SK-N-SH treated with all-trans-retinoic acid at 6 μM for 48 hours (cell line): ENCODE measurements around the gene MCU.
A peak's percentile ranks its signal among the peaks of the same experiment; 100 is the strongest.

Source experiments
- ATAC-seq: fragments of 200-7000 bp; cut with Tn5 transposase; 3 replicates; pipeline ENCODE4 v1.9.1; 2020; ENCODE audit warnings: mild to moderate bottlenecking, moderate library complexity
- ESRRG ChIP-seq: fragments of 250-450 bp; sonication (Bioruptor Pico); IDR thresholded peaks from 2 replicates; pipeline ENCODE4 v1.6.1; 2021; ENCODE audit warnings: mild to moderate bottlenecking
- GLIS3 ChIP-seq: fragments of 250-450 bp; sonication (Bioruptor Pico); IDR thresholded peaks from 2 replicates; pipeline ENCODE4 v1.5.0; 2020; ENCODE audit warnings: mild to moderate bottlenecking, moderate library complexity
- ISL1 ChIP-seq: fragments of 250-450 bp; sonication (Bioruptor Pico); IDR thresholded peaks from 2 replicates; pipeline ENCODE4 v2.1.2; 2022; ENCODE audit warnings: mild to moderate bottlenecking, moderate library complexity
- POU6F1 ChIP-seq: fragments of 250-450 bp; sonication (Bioruptor Pico); IDR thresholded peaks from 2 replicates; pipeline ENCODE4 v1.8.0; 2021; ENCODE audit warnings: low read depth, mild to moderate bottlenecking, moderate library complexity, borderline replicate concordance
- PPARA ChIP-seq: fragments of 250-450 bp; sonication (Bioruptor Pico); IDR thresholded peaks from 2 replicates; pipeline ENCODE4 v1.5.0; 2020; ENCODE audit warnings: mild to moderate bottlenecking, borderline replicate concordance
- RARB ChIP-seq: fragments of 250-450 bp; sonication (Bioruptor Pico); IDR thresholded peaks from 2 replicates; pipeline ENCODE4 v1.8.0; 2021; ENCODE audit warnings: mild to moderate bottlenecking, moderate library complexity
- SNAI2 ChIP-seq: fragments of 250-450 bp; sonication (Bioruptor Pico); IDR thresholded peaks from 2 replicates; pipeline ENCODE4 v1.5.0; 2020; ENCODE audit warnings: mild to moderate bottlenecking, moderate library complexity
- TCF4 ChIP-seq: fragments of 250-450 bp; sonication (Bioruptor Pico); IDR thresholded peaks from 2 replicates; pipeline ENCODE4 v1.8.0; 2021; ENCODE audit warnings: mild to moderate bottlenecking, moderate library complexity, borderline replicate concordance
- TOX ChIP-seq: fragments of 250-450 bp; sonication (Bioruptor Pico); IDR thresholded peaks from 2 replicates; pipeline ENCODE4 v1.8.0; 2021; ENCODE audit warnings: mild to moderate bottlenecking, moderate library complexity, borderline replicate concordance
- TSHZ2 ChIP-seq: fragments of 250-450 bp; sonication (Bioruptor Pico); IDR thresholded peaks from 2 replicates; pipeline ENCODE4 v1.5.0; 2020; ENCODE audit warnings: mild to moderate bottlenecking, moderate library complexity
- ZFP3 ChIP-seq: fragments of 250-450 bp; sonication (Bioruptor Pico); IDR thresholded peaks from 2 replicates; pipeline ENCODE4 v1.5.0; 2020; ENCODE audit warnings: mild to moderate bottlenecking, moderate library complexity
- ZNF70 ChIP-seq: fragments of 450-650 bp; formaldehyde crosslinking; IDR thresholded peaks from 2 replicates; pipeline ENCODE4 v1.5.0; 2020; ENCODE audit warnings: mild to moderate bottlenecking, moderate library complexity
- ZNF8 ChIP-seq: fragments of 450-650 bp; formaldehyde crosslinking; IDR thresholded peaks from 2 replicates; pipeline ENCODE4 v1.5.0; 2020; ENCODE audit warnings: mild to moderate bottlenecking, moderate library complexity
- TF ChIP-seq, protein P1 (sequence below): fragments of 250-450 bp; sonication (Bioruptor Pico); IDR thresholded peaks from 2 replicates; pipeline ENCODE4 v1.5.1; 2021; ENCODE audit warnings: mild to moderate bottlenecking, moderate library complexity

The MCU gene

DNA sequence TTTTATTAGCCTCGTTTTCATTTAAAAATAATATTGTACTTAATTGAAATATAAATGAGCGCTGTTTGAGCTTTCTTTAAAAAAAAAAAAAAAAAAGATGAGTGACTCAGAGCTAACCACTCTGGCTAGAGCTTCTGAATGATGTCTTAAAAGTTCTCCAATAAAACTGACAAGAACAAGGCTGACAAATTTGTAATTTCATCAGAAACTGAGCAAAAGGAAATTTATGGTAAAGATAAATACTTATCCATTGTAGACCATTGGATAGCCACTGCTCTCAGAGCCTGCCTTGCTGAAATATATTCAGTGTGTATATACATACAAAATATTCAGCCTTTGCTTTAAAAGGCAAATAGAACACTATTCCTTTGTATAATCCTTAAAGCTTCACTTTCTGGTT, 110.4 kb downstream of the MCU start:
- TF ChIP-seq ZFP3: no peak
- TF ChIP-seq POU6F1 (CRISPR knock-in tag): no peak
- peak; percentile 60 for TF ChIP-seq ISL1 (CRISPR knock-in tag)
- TF ChIP-seq, protein P1, sequence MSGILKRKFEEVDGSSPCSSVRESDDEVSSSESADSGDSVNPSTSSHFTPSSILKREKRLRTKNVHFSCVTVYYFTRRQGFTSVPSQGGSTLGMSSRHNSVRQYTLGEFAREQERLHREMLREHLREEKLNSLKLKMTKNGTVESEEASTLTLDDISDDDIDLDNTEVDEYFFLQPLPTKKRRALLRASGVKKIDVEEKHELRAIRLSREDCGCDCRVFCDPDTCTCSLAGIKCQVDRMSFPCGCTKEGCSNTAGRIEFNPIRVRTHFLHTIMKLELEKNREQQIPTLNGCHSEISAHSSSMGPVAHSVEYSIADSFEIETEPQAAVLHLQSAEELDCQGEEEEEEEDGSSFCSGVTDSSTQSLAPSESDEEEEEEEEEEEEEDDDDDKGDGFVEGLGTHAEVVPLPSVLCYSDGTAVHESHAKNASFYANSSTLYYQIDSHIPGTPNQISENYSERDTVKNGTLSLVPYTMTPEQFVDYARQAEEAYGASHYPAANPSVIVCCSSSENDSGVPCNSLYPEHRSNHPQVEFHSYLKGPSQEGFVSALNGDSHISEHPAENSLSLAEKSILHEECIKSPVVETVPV (CRISPR knock-in tag): no peak
- ATAC-seq: peak; percentile 77

- no peak for TF ChIP-seq POU6F1 (CRISPR knock-in tag)
- no peak for TF ChIP-seq SNAI2
- TF ChIP-seq ESRRG (CRISPR knock-in tag): no peak
- no peak for TF ChIP-seq GLIS3 (CRISPR knock-in tag)
- TF ChIP-seq ZFP3: no peak
- ATAC-seq: peak; percentile 88
Measured at GRCh38 chr10:72802763-72803505, 111.0 kb downstream of the MCU start.

DNA sequence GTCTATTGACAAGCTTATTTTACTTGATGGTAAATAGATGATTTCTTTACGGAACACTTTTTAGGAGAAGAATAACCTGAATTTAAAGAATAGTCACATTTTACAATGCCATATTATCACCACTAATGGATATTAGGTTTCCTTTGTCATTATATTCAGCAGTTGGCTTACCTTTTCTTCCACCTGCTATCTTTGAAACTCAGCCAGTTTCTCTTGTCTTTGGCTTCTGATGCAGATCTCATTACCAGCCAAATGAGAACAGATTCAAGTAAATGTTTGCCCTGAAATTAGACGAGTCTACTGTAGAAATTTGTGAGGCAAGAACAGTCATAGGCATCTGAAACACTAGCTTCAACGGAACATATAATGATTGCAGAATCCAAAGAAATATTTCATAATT, 116.1 kb downstream of the MCU start:
- ATAC-seq: no peak
- TF ChIP-seq POU6F1 (CRISPR knock-in tag): no peak
- no peak for TF ChIP-seq ZNF70
- TF ChIP-seq RARB (CRISPR knock-in tag): no peak
- no peak for TF ChIP-seq TOX (CRISPR knock-in tag)
- no peak for TF ChIP-seq PPARA (CRISPR knock-in tag)
- TF ChIP-seq GLIS3 (CRISPR knock-in tag): no peak
- TF ChIP-seq ZNF8: no peak
- TF ChIP-seq, protein P1 (CRISPR knock-in tag): no peak
- no peak for TF ChIP-seq TCF4 (CRISPR knock-in tag)
- no peak for TF ChIP-seq ISL1 (CRISPR knock-in tag)

DNA sequence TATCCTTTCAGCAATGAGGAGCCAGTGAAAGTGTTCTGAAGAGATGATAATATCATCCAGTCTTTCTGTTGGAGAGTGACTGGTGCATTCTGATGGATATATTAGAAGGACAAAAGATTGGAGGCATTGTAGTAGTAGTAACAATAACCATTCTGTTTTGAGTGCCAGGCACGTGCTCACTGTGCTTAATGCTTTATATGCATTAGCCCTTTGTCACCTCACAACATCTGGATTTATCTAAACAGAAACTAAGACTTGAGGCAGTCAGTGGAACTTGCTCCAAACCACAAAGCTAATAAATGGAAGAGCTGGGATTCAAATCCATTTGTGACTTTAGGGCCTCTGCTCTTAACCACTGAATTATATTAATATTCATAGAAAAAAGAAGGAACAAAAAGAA, 117.1 kb downstream of the MCU start:
- no peak for ATAC-seq
- TF ChIP-seq TSHZ2 (CRISPR knock-in tag) (no peak), ZNF8 (no peak), ZFP3 (no peak)
